ENCODE results near the gene SLC10A3. TPM values are rescaled to one million over a fixed set of nuclear protein-coding genes. Genes with fewer than 3 reads are reported as not detected.

The SLC10A3 gene
- total and polyA plus RNA-seq, 10 of the 15 experiments (the other 5 are each of a cell fraction or from before 2014, with no cell fraction given), result 1.7 to 23.5 (median 11.0) TPM

GRCh38 chrX:154478728-154479622, 11.5 kb downstream of the SLC10A3 start, which contains the start of gene LAGE3 (continued):
- peak; percentile 98 for TF ChIP-seq E2F8 (IDR thresholded peaks at IDR 0.05; ENCODE audit: low read depth, partially characterized antibody)
- no peak for TF ChIP-seq TBL1XR1 (IDR thresholded peaks at IDR 0.05; ENCODE audit: low read depth, low read length)
- no peak for TF ChIP-seq E4F1 (IDR thresholded peaks at IDR 0.05; ENCODE audit: borderline replicate concordance, partially characterized antibody)
- TF ChIP-seq FOXK2 (IDR thresholded peaks at IDR 0.05), result no peak
- TF ChIP-seq ATF2 (IDR thresholded peaks at IDR 0.05; ENCODE audit: low read length), result no peak
- TF ChIP-seq CBX5 (IDR thresholded peaks at IDR 0.05; ENCODE audit: low read depth), result no peak
- TF ChIP-seq NRF1 (conservative IDR thresholded peaks at IDR 0.05; ENCODE audit: low read depth, low read length), result peak; percentile 79
- TF ChIP-seq RELB (IDR thresholded peaks at IDR 0.05; ENCODE audit: low read depth), result 0 out of 2 replicates have a peak, but pooled peaks have one; percentile 43
- TF ChIP-seq TAF1 (IDR thresholded peaks at IDR 0.05; ENCODE audit: borderline replicate concordance, low read depth, low read length), result peak; percentile 18; the same call in 1 of the 2 replicates
- TF ChIP-seq CUX1 (IDR thresholded peaks at IDR 0.05; ENCODE audit: insufficient replicate concordance, low read depth, low read length), result no peak
- no peak for TF ChIP-seq SUZ12 (IDR thresholded peaks at IDR 0.05; ENCODE audit: unreplicated experiment)
- TF ChIP-seq POLR2A (IDR thresholded peaks at IDR 0.05; ENCODE audit: low read depth, low read length), result peak; percentile 81
- no peak for TF ChIP-seq FOS (IDR thresholded peaks at IDR 0.05; ENCODE audit: borderline replicate concordance, extremely low read depth, insufficient read length)
- TF ChIP-seq SP1 (IDR thresholded peaks at IDR 0.05; ENCODE audit: low read depth, low read length), result peak; percentile 83

Data from GM12878 (cell line).